ENCODE measurements around the gene CCDC159. TPM values are rescaled to one million over a fixed set of nuclear protein-coding genes. Genes with fewer than 3 reads are reported as not detected.

CCDC159 gene
- total RNA-seq, 5 donors from 2014 or later (not counting 1 experiment from before 2014, with no cell fraction given) = 59.7 to 81.8 (median 69.6) TPM

DNA sequence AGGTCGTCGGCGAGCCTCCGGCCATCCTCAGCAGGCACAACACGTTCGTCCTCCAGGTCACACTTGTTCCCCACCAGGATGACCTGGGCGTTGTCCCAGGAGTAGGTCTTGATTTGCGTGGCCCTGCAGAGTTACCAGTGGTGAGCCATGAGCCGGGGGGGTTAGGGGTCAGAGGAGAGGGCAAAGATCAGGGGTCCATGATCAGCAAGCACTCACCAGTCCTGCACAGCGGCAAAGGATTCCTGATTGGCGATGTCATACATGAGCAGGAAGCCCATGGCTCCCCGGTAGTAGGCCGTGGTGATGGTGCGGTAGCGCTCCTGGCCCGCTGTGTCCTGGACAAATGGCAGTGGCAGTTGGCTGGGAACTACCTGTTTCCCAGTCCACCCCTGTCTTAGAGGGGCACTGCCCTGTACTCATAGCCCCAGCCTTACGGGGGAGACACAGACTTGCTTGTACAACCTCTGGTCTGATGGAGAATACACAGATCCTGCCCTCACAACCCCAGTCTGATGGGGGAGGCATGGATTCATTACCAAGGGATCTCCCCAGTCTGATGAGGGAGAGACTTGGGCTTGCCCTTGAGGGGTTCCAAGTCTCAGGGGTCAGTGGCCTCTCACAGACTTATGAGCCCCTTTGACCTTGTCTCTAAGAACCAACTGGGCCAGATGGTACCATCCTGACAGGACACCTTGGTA, 10.7 kb upstream of the CCDC159 start:
- H3K27me3 ChIP-seq (replicated peaks in 1 of 2; ENCODE audit: control insufficient read depth in 2 of 2, extremely low read depth in 1 of 2, insufficient read depth in 2 of 2, low read length in 1 of 2) = peaks cover 0 to 3% of the 10 kb centered on the region in 2 experiments
- H3K36me3 ChIP-seq (ENCODE audit: control insufficient read depth in 2 of 2, extremely low read depth in 1 of 2, insufficient read depth in 1 of 2, low read length in 1 of 2) = peaks cover 0 to 16% of the 10 kb centered on the region in 2 donors
- 94% methylated on average over 15 of the region's 17 CpGs for WGBS (ENCODE audit: insufficient coverage)
- Mint-ChIP-seq H3K9me3 (no peaks in the 10 kb centered on the region), H3K27ac (no peak overlapping the region), H3K4me3 (no peak overlapping the region), H3K27me3 (no peaks in the 10 kb centered on the region), H3K36me3 (peaks cover 29% of the 10 kb centered on the region), H3K4me1 (peaks cover 11 to 26% (median 25%) of the 10 kb centered on the region in 3 donors)
- DNase-seq = no peak
- CTCF ChIA-PET = no interaction called here
- POLR2A ChIA-PET = no interaction called here
- no peaks in the 10 kb centered on the region for H3K9me3 ChIP-seq
- no peak overlapping the region for H3K27ac ChIP-seq (ENCODE audit: low read length)
- H3K4me1 ChIP-seq (ENCODE audit: control insufficient read depth in 1 of 2, extremely low read depth in 1 of 2, insufficient read depth in 2 of 2, low read length in 2 of 2) = peaks cover 0 to 33% of the 10 kb centered on the region in 2 experiments
- H3K4me3 ChIP-seq (ENCODE audit: control insufficient read depth in 1 of 2, extremely low read depth in 1 of 2, low read length in 1 of 2) = no peak overlapping the region
- no peak for ATAC-seq (replicated peaks in 1 of 4)

GRCh38 chr19:11337080-11337479, 9.2 kb upstream of the CCDC159 start:
- no peak for ATAC-seq (replicated peaks in 1 of 4)
- Histone ChIP-seq H3K4me3 (ENCODE audit: control insufficient read depth in 1 of 2, extremely low read depth in 1 of 2, low read length in 1 of 2) (no peak overlapping the region), H3K9me3 (no peaks in the 10 kb centered on the region), H3K36me3 (ENCODE audit: control insufficient read depth in 2 of 2, extremely low read depth in 1 of 2, insufficient read depth in 1 of 2, low read length in 1 of 2) (peaks cover 0 to 16% of the 10 kb centered on the region in 2 donors), H3K27me3 (replicated peaks in 1 of 2; ENCODE audit: control insufficient read depth in 2 of 2, extremely low read depth in 1 of 2, insufficient read depth in 2 of 2, low read length in 1 of 2) (peaks cover 0 to 3% of the 10 kb centered on the region in 2 experiments), H3K4me1 (ENCODE audit: control insufficient read depth in 1 of 2, extremely low read depth in 1 of 2, insufficient read depth in 2 of 2, low read length in 2 of 2) (peaks cover 0 to 33% of the 10 kb centered on the region in 2 experiments), H3K27ac (ENCODE audit: low read length) (no peak overlapping the region)
- POLR2A ChIA-PET = no interaction called here
- DNase-seq = peak in 1 of 35 experiments; percentile 19
- H3K4me1 Mint-ChIP-seq = peaks cover 11 to 26% (median 25%) of the 10 kb centered on the region in 3 donors
- peaks cover 29% of the 10 kb centered on the region for H3K36me3 Mint-ChIP-seq
- CTCF ChIA-PET = no interaction called here
- H3K4me3 Mint-ChIP-seq = no peak overlapping the region
- 10% methylated on average over 12 of the region's 14 CpGs for WGBS (ENCODE audit: insufficient coverage)
- no peaks in the 10 kb centered on the region for H3K9me3 Mint-ChIP-seq
- no peaks in the 10 kb centered on the region for H3K27me3 Mint-ChIP-seq
- H3K27ac Mint-ChIP-seq = peak overlapping the region; percentile 63 to 64

- POLR2A ChIA-PET = interaction anchor here in 1 of 2 donors (0.5 kb wide), 1 partner anchor 45 kb away, joined by 11 read pairs; no protein-coding TSS in a partner anchor
- Histone ChIP-seq H3K27me3 (replicated peaks in 1 of 2; ENCODE audit: control insufficient read depth in 2 of 2, extremely low read depth in 1 of 2, insufficient read depth in 2 of 2, low read length in 1 of 2) (peaks cover 0 to 3% of the 10 kb centered on the region in 2 experiments), H3K4me1 (ENCODE audit: control insufficient read depth in 1 of 2, extremely low read depth in 1 of 2, insufficient read depth in 2 of 2, low read length in 2 of 2) (peaks cover 0 to 33% of the 10 kb centered on the region in 2 experiments), H3K27ac (ENCODE audit: low read length) (no peak overlapping the region), H3K9me3 (no peaks in the 10 kb centered on the region), H3K36me3 (ENCODE audit: control insufficient read depth in 2 of 2, extremely low read depth in 1 of 2, insufficient read depth in 1 of 2, low read length in 1 of 2) (peaks cover 0 to 13% of the 10 kb centered on the region in 2 donors), H3K4me3 (ENCODE audit: control insufficient read depth in 1 of 2, extremely low read depth in 1 of 2, low read length in 1 of 2) (no peak overlapping the region)
- no peak for DNase-seq
- no peak for ATAC-seq (replicated peaks in 1 of 4)
- peaks cover 11 to 26% (median 25%) of the 10 kb centered on the region in 3 donors for H3K4me1 Mint-ChIP-seq
- no peaks in the 10 kb centered on the region for H3K27me3 Mint-ChIP-seq
- 96% methylated on average over 5 of the region's 7 CpGs for WGBS (ENCODE audit: insufficient coverage)
- CTCF ChIA-PET = interaction anchor here in 1 of 2 donors (0.7 kb wide), 1 partner anchor 48 kb away, joined by 6 read pairs; no protein-coding TSS in a partner anchor
- peak overlapping the region; percentile 36 to 44 for H3K27ac Mint-ChIP-seq
- H3K36me3 Mint-ChIP-seq = peaks cover 31% of the 10 kb centered on the region
- no peaks in the 10 kb centered on the region for H3K9me3 Mint-ChIP-seq
- H3K4me3 Mint-ChIP-seq = peak overlapping the region in 1 of 3 donors; percentile 79
These were observed 8.2 kb upstream of the CCDC159 start for GRCh38 chr19:11338121-11338520.

DNA sequence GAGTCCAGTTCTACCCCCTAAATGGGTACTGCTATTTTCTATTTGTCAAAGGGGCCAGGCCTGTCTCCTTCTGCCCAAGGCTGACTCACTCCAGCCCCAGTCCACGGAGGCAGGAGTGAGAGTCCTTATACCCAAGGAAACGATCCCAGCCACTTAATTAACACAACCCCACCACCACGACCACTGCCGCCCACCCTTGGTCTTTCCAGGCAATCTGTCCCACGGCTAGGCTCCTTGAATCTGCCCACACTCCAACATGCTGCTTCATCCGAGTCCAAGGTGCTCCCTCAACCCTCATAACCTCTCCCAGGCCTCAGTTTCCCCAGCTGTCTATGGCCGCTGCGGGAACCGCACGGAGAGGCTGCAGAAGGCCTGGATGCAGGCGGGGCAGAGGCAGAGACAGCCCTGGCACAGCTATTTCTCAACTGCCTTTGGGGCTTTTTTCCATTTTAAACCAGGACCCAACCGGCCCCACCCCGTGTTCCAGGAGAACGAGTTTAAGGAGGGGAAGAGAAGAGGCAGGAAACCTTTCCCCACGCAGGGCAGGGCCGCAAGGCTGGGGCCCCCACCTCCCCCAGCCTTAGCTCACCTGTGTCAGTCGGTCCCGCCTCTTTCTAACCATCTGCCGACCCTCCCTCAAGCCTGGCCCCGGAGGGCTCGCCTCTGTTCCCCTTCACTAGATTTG, 7.6 kb upstream of the CCDC159 start:
- CTCF ChIA-PET = no interaction called here
- peak in 2 of 4 experiments; percentile 16 to 22 for ATAC-seq (replicated peaks in 1 of 4)
- Mint-ChIP-seq H3K27ac (peak overlapping the region; percentile 81 to 84), H3K4me3 (peak overlapping the region; percentile 79 to 80 (median 79)), H3K9me3 (no peaks in the 10 kb centered on the region), H3K27me3 (no peaks in the 10 kb centered on the region), H3K36me3 (peaks cover 31% of the 10 kb centered on the region), H3K4me1 (peaks cover 11 to 26% (median 25%) of the 10 kb centered on the region in 3 donors)
- POLR2A ChIA-PET = interaction anchor here (0.5 to 0.6 kb wide), 2 partner anchors 44 to 410 kb away, joined by 3 to 11 read pairs; no protein-coding TSS in a partner anchor
- no peak for DNase-seq
- H3K4me1 ChIP-seq (ENCODE audit: control insufficient read depth in 1 of 2, extremely low read depth in 1 of 2, insufficient read depth in 2 of 2, low read length in 2 of 2) = peaks cover 0 to 33% of the 10 kb centered on the region in 2 experiments
- 68% methylated on average over 15 of the region's 21 CpGs for WGBS (ENCODE audit: insufficient coverage)
- peaks cover 0 to 3% of the 10 kb centered on the region in 2 experiments for H3K27me3 ChIP-seq (replicated peaks in 1 of 2; ENCODE audit: control insufficient read depth in 2 of 2, extremely low read depth in 1 of 2, insufficient read depth in 2 of 2, low read length in 1 of 2)
- H3K9me3 ChIP-seq = no peaks in the 10 kb centered on the region
- peaks cover 4 to 11% of the 10 kb centered on the region in 2 donors for H3K36me3 ChIP-seq (ENCODE audit: control insufficient read depth in 2 of 2, extremely low read depth in 1 of 2, insufficient read depth in 1 of 2, low read length in 1 of 2)
- H3K4me3 ChIP-seq (ENCODE audit: control insufficient read depth in 1 of 2, extremely low read depth in 1 of 2, low read length in 1 of 2) = peak overlapping the region; percentile 52 to 58
- peak overlapping the region; percentile 23 for H3K27ac ChIP-seq (ENCODE audit: low read length)

DNA sequence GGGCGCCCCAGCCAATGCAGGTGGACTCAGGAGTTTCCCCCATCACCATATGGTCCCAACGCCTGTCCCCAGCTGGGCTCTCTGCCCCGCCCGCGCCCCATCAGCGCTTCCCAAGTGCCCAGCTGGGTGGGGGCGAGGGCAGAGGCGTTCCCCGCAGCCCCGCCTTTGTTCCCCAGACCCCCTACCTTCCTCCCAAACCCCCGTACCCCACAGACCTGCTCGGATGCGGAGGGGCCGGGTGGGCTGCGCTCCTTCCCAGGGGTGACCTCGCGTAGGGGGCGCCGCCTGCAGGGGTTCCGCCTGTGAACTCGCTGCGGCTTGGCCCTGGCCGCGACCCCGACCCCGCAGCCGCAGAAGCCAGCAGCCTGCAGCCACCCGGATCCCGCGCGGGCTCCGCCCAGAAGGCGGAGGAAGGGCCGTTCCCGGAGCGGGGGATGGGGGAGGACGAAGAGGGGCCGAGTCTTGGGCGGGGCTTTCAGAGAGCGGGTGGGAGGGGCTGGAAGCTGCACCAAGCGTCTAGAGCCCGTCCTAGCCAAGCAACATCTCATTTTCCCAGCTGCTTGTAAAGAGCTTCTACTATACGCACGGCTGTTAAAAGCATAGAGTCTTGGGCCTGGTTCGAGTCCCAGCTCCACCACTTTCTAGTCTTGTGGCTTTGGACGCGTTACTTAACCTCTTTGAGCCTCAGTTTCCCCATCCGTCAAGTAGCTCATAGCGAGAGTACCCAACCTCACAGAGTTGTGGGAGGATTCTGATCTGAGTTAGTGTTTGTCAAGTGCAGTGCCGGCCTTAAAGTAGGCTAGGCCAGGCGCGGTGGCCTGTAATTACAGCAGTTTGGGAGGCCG, 6.8 kb upstream of the CCDC159 start, which contains the start of gene RAB3D:
RAB3D (minus strand) TSS at position 404 of the 845 bp plus-strand sequence. CDS start 2,258 bp downstream, outside the sequence.
- DNase-seq (peak; percentile 41 to 79 (median 62)), ATAC-seq (replicated peaks in 1 of 4) (peak; percentile 92 to 96 (median 92))
- Mint-ChIP-seq H3K27me3 (no peaks in the 10 kb centered on the region), H3K36me3 (peaks cover 26% of the 10 kb centered on the region), H3K4me3 (peak within 1 kb of the TSS; percentile 79 to 80 (median 79)), H3K27ac (peak within 1 kb of the TSS; percentile 81 to 84), H3K9me3 (no peaks in the 10 kb centered on the region), H3K4me1 (peaks cover 14 to 29% (median 27%) of the 10 kb centered on the region in 3 donors)
- H3K36me3 ChIP-seq (ENCODE audit: control insufficient read depth in 2 of 2, extremely low read depth in 1 of 2, insufficient read depth in 1 of 2, low read length in 1 of 2) = peaks cover 4 to 11% of the 10 kb centered on the region in 2 donors
- ChIA-PET CTCF (interaction anchor here in 1 of 2 donors (0.6 kb wide), 1 partner anchor 37 kb away, joined by 9 read pairs; no protein-coding TSS in a partner anchor), POLR2A (interaction anchor here in 1 of 2 donors (0.6 kb wide), 1 partner anchor 410 kb away, joined by 3 read pairs; no protein-coding TSS in a partner anchor)
- H3K27ac ChIP-seq (ENCODE audit: low read length) = peak within 1 kb of the TSS; percentile 45
- H3K4me1 ChIP-seq (ENCODE audit: control insufficient read depth in 1 of 2, extremely low read depth in 1 of 2, insufficient read depth in 2 of 2, low read length in 2 of 2) = peaks cover 0 to 35% of the 10 kb centered on the region in 2 experiments
- no peaks in the 10 kb centered on the region for H3K9me3 ChIP-seq
- H3K4me3 ChIP-seq (ENCODE audit: control insufficient read depth in 1 of 2, extremely low read depth in 1 of 2, low read length in 1 of 2) = peak within 1 kb of the TSS; percentile 52 to 58
- peaks cover 0 to 5% of the 10 kb centered on the region in 2 experiments for H3K27me3 ChIP-seq (replicated peaks in 1 of 2; ENCODE audit: control insufficient read depth in 2 of 2, extremely low read depth in 1 of 2, insufficient read depth in 2 of 2, low read length in 1 of 2)
- WGBS (ENCODE audit: insufficient coverage) = 7% methylated on average over 42 of the region's 53 CpGs

All from T-cell (primary cell).